K562 (cell line): ENCODE results near the gene SGIP1. TPM values are rescaled to one million over a fixed set of nuclear protein-coding genes. Genes with fewer than 3 reads are reported as not detected.

Experiments
- ATAC-seq: fragments of 200-7000 bp; cut with Tn5 transposase; 3 replicates; pipeline ENCODE4 v1.9.1; 2020; ENCODE audit warnings: moderate library complexity
- BruUV-seq: library from RNA; stranded (reverse); fragments of 400-500 nt; replicated peaks from 2 replicates; lab custom pipeline; 2021; lab: Mats Ljungman, UMichigan
- CTCF ChIA-PET: fragments of 300-600 bp; formaldehyde crosslinking; extraction: SDS; loops from one replicate; lab custom pipeline; 2021; ENCODE audit warnings: low intra/inter-chr PET ratio; lab: Yijun Ruan, JAX
- POLR2A ChIA-PET: fragments of 300-600, 350-650 bp; sonication (Branson Sonifier 250); formaldehyde crosslinking; extraction: SDS; loops from one replicate; lab custom pipeline; 2021; ENCODE audit warnings: antibody characterized with exemption, inconsistent platforms; lab: Yijun Ruan, JAX
- DNase-seq, 4 experiments: peaks; one replicate each; pipeline versions ENCODE4 v3.0.0 to v3.0.0-alpha.2; 2011 to 2018; ENCODE audit warnings: low spot score in 3 of 4, mixed read lengths in 3 of 4; ENCODE audit errors: extremely low read depth in 1 of 4
- FAIRE-seq: peaks from 2 replicates; lab custom pipeline; 2011; peaks lifted over from hg19 to GRCh38; lab: Jason Lieb, UNC
- H2AFZ ChIP-seq: 2 replicates; pipeline ENCODE4 v1.6.0; 2011; ENCODE audit warnings: low read depth, low read length, control low read depth, inconsistent platforms
- H3K27ac ChIP-seq: fragments of 200-600 bp; 3 replicates; pipeline ENCODE4 v1.8.0; 2011; ENCODE audit warnings: low read depth, mild to moderate bottlenecking, control low read depth, inconsistent platforms, low read length, moderate library complexity, mixed read lengths; ENCODE audit errors: extremely low read depth
- H3K27me3 ChIP-seq, 2 experiments: fragments of 300-600 bp in 1 of 2; 2 replicates in 1 of 2; 3 replicates in 1 of 2; pipeline versions ENCODE4 v1.6.0 to v1.8.0; 2011; ENCODE audit warnings: inconsistent platforms in 2 of 2, low read length in 2 of 2, mild to moderate bottlenecking in 1 of 2, mixed read lengths in 1 of 2, moderate library complexity in 1 of 2; ENCODE audit not compliant: control insufficient read depth in 2 of 2, insufficient read depth in 2 of 2
- H3K36me3 ChIP-seq: fragments of 300-600 bp; 3 replicates; pipeline ENCODE4 v1.8.0; 2011; ENCODE audit warnings: mild to moderate bottlenecking, low read length, inconsistent platforms; ENCODE audit not compliant: control insufficient read depth, insufficient read depth
- H3K4me1 ChIP-seq, 2 experiments: fragments of 200-600 bp in 1 of 2; replicated peaks in 1 of 2; 2 replicates in 1 of 2; 3 replicates in 1 of 2; pipeline versions ENCODE4 v1.5.1 to v1.8.0; 2011; ENCODE audit warnings: inconsistent platforms in 2 of 2, low read length in 2 of 2, mild to moderate bottlenecking in 1 of 2, mixed read lengths in 1 of 2, moderate library complexity in 1 of 2; ENCODE audit not compliant: control insufficient read depth in 2 of 2, insufficient read depth in 2 of 2
- H3K4me2 ChIP-seq: 2 replicates; pipeline ENCODE4 v1.6.1; 2011; ENCODE audit warnings: low read length, control low read depth, inconsistent platforms, mixed read lengths; ENCODE audit not compliant: insufficient read depth
- H3K4me3 ChIP-seq: fragments of 200-600 bp; sonication (generic), shearing (Covaris generic); 2 replicates; pipeline ENCODE4 v1.5.1; 2016; ENCODE audit warnings: control low read depth, inconsistent platforms
- H3K79me2 ChIP-seq: fragments of 200-600 bp; 3 replicates; pipeline ENCODE4 v1.8.0; 2011; ENCODE audit warnings: low read length, inconsistent platforms; ENCODE audit not compliant: control insufficient read depth, insufficient read depth
- H3K9ac ChIP-seq, 2 experiments: 2 replicates each; pipeline versions ENCODE4 v1.6.0 to v1.6.1; 2011; ENCODE audit warnings: low read depth in 2 of 2, low read length in 2 of 2, control low read depth in 1 of 2, inconsistent platforms in 1 of 2, mild to moderate bottlenecking in 1 of 2, mixed read lengths in 1 of 2; ENCODE audit not compliant: insufficient read depth in 1 of 2
- H3K9me1 ChIP-seq: one replicate; pipeline ENCODE4 v1.6.0; 2011; ENCODE audit warnings: inconsistent platforms, mild to moderate bottlenecking, low read length, moderate library complexity; ENCODE audit not compliant: control insufficient read depth, insufficient read depth
- H3K9me3 ChIP-seq: replicated peaks from 2 replicates; pipeline ENCODE4 v1.5.1; 2011; ENCODE audit warnings: low read depth, low read length, inconsistent platforms; ENCODE audit not compliant: control insufficient read depth, insufficient read depth
- H4K20me1 ChIP-seq: replicated peaks from 2 replicates; pipeline ENCODE4 v1.6.1; 2011; ENCODE audit warnings: low read length, inconsistent platforms, mixed read lengths; ENCODE audit not compliant: control insufficient read depth, insufficient read depth
- CEBPB ChIP-seq: fragments of 450-650 bp; IDR thresholded peaks from 2 replicates; pipeline ENCODE4 v1.6.1; 2016; ENCODE audit warnings: missing genetic modification characterization, missing compliant biosample characterization
- FOXA1 ChIP-seq: fragments of 450-650 bp; IDR thresholded peaks from 2 replicates; pipeline ENCODE4 v1.6.1; 2016; ENCODE audit warnings: mild to moderate bottlenecking, borderline replicate concordance
- KLF16 ChIP-seq: IDR thresholded peaks from 2 replicates; pipeline ENCODE4 v1.6.1; 2016; ENCODE audit warnings: antibody characterized with exemption
- RNF2 ChIP-seq: sonication (generic); IDR thresholded peaks from 2 replicates; pipeline ENCODE4 v1.6.1; 2016
- ZNF444 ChIP-seq: fragments of 250-450 bp; sonication (Bioruptor Pico); IDR thresholded peaks from 2 replicates; pipeline ENCODE4 v1.4.0; 2020; ENCODE audit warnings: mild to moderate bottlenecking, moderate library complexity
- ZNF778 ChIP-seq: fragments of 450-650 bp; formaldehyde crosslinking; IDR thresholded peaks from 2 replicates; pipeline ENCODE4 v1.4.0; 2020; ENCODE audit warnings: mild to moderate bottlenecking, moderate library complexity
- WGBS: fragments of 100-300 bp; shearing (Covaris generic); methylation state at CpG from one replicate; pipeline ENCODE4 v1.1.6; 2016; ENCODE audit warnings: low coverage, mixed read lengths; ENCODE audit not compliant: insufficient coverage; ENCODE audit errors: missing lambda C conversion rate; 5-methylcytosine and 5-hydroxymethylcytosine counted together
- in situ Hi-C: fragments of 300-500 bp; cut with MboI; formaldehyde crosslinking; loops from 4 replicates; pipeline ENCODE4 v1.15.0; 2018; ENCODE audit warnings: inconsistent platforms, mixed read lengths
- intact Hi-C: fragments of 100-400 bp; cut with micrococcal nuclease; formaldehyde crosslinking; loops from 2 replicates; pipeline ENCODE4 v1.14.2; 2022
- polyA plus RNA-seq, 8 experiments: library from polyadenylated mRNA; depleted of rRNA in 4 of 8; stranded (reverse) in 5 of 8; unstranded in 3 of 8; fragments of >200 nt; fragmentation: Nextera tagmentation in 2 of 8; fragmentation: Illumina TruSeq in 1 of 8; extraction: Ambion mirVana in 2 of 8; extraction: Trizol in 1 of 8; gene quantifications; 2 replicates each; pipeline versions ENCODE4 v1.2.1 to v1.2.3, GENCODE V29; 2011 to 2014; ENCODE audit warnings: inconsistent platforms in 1 of 8, missing spikeins in 1 of 8
- total RNA-seq, 7 experiments: library from RNA; depleted of rRNA in 6 of 7; stranded (reverse); fragments of >200 nt in 6 of 7; fragmentation: Illumina TruSeq in 2 of 7; extraction: Trizol in 2 of 7; gene quantifications; 2 replicates each; pipeline versions ENCODE4 v1.2.1 to v1.2.3, GENCODE V29; 2011 to 2021; ENCODE audit warnings: low replicate concordance in 1 of 7
- TF ChIP-seq, protein P1 (sequence below): sonication (generic); formaldehyde crosslinking; IDR thresholded peaks from 2 replicates; pipeline ENCODE4 v1.8.0; 2023; ENCODE audit warnings: mild to moderate bottlenecking, missing genetic modification reagents

SGIP1 gene
- total and polyA plus RNA-seq, 9 of the 15 experiments (the other 6 are each of a cell fraction or from before 2014, with no cell fraction given) = 0.07 to 0.35 TPM; not detected in 7

GRCh38 chr1:66761221-66761620 lies 227.3 kb downstream of the SGIP1 start:
- FAIRE-seq = no peak
- no peaks in the 10 kb centered on the region for H3K36me3 ChIP-seq
- BruUV-seq = no TSS peak
- TF ChIP-seq ZNF778 (CRISPR knock-in tag) (no peak), CEBPB (tag) (0 out of 2 replicates have a peak, but pooled peaks have one; percentile 4), RNF2 (no peak), ZNF444 (CRISPR knock-in tag) (no peak), FOXA1 (no peak), KLF16 (no peak)
- TF ChIP-seq, protein P1, sequence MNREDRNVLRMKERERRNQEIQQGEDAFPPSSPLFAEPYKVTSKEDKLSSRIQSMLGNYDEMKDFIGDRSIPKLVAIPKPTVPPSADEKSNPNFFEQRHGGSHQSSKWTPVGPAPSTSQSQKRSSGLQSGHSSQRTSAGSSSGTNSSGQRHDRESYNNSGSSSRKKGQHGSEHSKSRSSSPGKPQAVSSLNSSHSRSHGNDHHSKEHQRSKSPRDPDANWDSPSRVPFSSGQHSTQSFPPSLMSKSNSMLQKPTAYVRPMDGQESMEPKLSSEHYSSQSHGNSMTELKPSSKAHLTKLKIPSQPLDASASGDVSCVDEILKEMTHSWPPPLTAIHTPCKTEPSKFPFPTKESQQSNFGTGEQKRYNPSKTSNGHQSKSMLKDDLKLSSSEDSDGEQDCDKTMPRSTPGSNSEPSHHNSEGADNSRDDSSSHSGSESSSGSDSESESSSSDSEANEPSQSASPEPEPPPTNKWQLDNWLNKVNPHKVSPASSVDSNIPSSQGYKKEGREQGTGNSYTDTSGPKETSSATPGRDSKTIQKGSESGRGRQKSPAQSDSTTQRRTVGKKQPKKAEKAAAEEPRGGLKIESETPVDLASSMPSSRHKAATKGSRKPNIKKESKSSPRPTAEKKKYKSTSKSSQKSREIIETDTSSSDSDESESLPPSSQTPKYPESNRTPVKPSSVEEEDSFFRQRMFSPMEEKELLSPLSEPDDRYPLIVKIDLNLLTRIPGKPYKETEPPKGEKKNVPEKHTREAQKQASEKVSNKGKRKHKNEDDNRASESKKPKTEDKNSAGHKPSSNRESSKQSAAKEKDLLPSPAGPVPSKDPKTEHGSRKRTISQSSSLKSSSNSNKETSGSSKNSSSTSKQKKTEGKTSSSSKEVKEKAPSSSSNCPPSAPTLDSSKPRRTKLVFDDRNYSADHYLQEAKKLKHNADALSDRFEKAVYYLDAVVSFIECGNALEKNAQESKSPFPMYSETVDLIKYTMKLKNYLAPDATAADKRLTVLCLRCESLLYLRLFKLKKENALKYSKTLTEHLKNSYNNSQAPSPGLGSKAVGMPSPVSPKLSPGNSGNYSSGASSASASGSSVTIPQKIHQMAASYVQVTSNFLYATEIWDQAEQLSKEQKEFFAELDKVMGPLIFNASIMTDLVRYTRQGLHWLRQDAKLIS (CRISPR knock-in tag) = no peak
- TF ChIP-seq, all 486 proteins: peak for 1
- H4K20me1 ChIP-seq = no peaks in the 10 kb centered on the region
- H3K4me1 ChIP-seq = peaks cover 7 to 29% of the 10 kb centered on the region in 2 experiments; a peak in 4 of 5 replicates
- H3K4me2 ChIP-seq = no peak overlapping the region
- no peak overlapping the region for H3K4me3 ChIP-seq
- no peaks in the 10 kb centered on the region for H3K79me2 ChIP-seq
- no peak overlapping the region for H3K27ac ChIP-seq
- 49% methylated on average over 2 of the region's 2 CpGs for WGBS
- CTCF ChIA-PET = no interaction called here
- H3K27me3 ChIP-seq = no peaks in the 10 kb centered on the region
- in situ Hi-C loops = loop anchor here (5.0 kb wide), 2 partner anchors 386 to 741 kb away; no protein-coding TSS in a partner anchor
- no peak overlapping the region for H2AFZ ChIP-seq
- POLR2A ChIA-PET = no interaction called here
- DNase-seq (no peak), ATAC-seq (no peak)
- no peaks in the 10 kb centered on the region for H3K9me1 ChIP-seq
- H3K9ac ChIP-seq = no peak overlapping the region
- H3K9me3 ChIP-seq = no peaks in the 10 kb centered on the region
- intact Hi-C loops = no loop called here
